Lung microvascular endothelial cell (primary cell): ENCODE measurements around the gene SDCBP2. TPM values are rescaled to one million over a fixed set of nuclear protein-coding genes. Genes with fewer than 3 reads are reported as not detected.
A peak's percentile ranks its signal among the peaks of the same experiment; 100 is the strongest.

Experiments
- DNase-seq, 2 donors: peaks; one replicate each; pipeline versions ENCODE4 v3.0.0 to v3.0.0-alpha.2; 2010; ENCODE audit warnings: low read depth in 2 of 2
- total RNA-seq: library from RNA; depleted of rRNA; stranded (reverse); fragments of >200 nt; gene quantifications from 2 replicates; pipeline ENCODE4 v1.2.1, GENCODE V29; 2014

The SDCBP2 gene
- total RNA-seq, 1 donor from 2014 or later, result 2.0 TPM

- DNase-seq, result peak in 1 of 2 donors; percentile 49
Observed at GRCh38 chr20:1331801-1332453, 3.0 kb upstream of the SDCBP2 start.

GRCh38 chr20:1331101-1331500 lies 2.2 kb upstream of the SDCBP2 start:
- no peak for DNase-seq

- DNase-seq, result peak; percentile 70 to 79
Observed at GRCh38 chr20:1330075-1330830, 1.3 kb upstream of the SDCBP2 start.

GRCh38 chr20:1327827-1328679 lies 886 bp downstream of the SDCBP2 start:
- DNase-seq, result no peak

- DNase-seq, result peak; percentile 26 to 59
Observed at GRCh38 chr20:1327241-1327653, 1.7 kb downstream of the SDCBP2 start.

- DNase-seq, result peak; percentile 63 to 68
Observed at GRCh38 chr20:1326031-1326930, 2.7 kb downstream of the SDCBP2 start.

- peak; percentile 99 for DNase-seq
Observed at GRCh38 chr20:1325173-1326030, 3.5 kb downstream of the SDCBP2 start.

GRCh38 chr20:1324598-1325172 lies 4.3 kb downstream of the SDCBP2 start:
- DNase-seq, result peak; percentile 87 to 92

- DNase-seq, result peak in 1 of 2 donors; percentile 35
Observed at GRCh38 chr20:1323830-1324597, 4.9 kb downstream of the SDCBP2 start.

GRCh38 chr20:1323256-1323655 lies 5.7 kb downstream of the SDCBP2 start:
- peak in 1 of 2 donors; percentile 61 for DNase-seq

- DNase-seq, result peak; percentile 99
Observed at GRCh38 chr20:1322511-1323245, 6.3 kb downstream of the SDCBP2 start.

GRCh38 chr20:1321654-1321939 lies 7.3 kb downstream of the SDCBP2 start:
- no peak for DNase-seq

GRCh38 chr20:1320902-1321653 lies 7.9 kb downstream of the SDCBP2 start:
- DNase-seq, result no peak

- DNase-seq, result no peak
Observed at GRCh38 chr20:1320016-1320415, 8.9 kb downstream of the SDCBP2 start.

- DNase-seq, result no peak
Observed at GRCh38 chr20:1319462-1319861, 9.5 kb downstream of the SDCBP2 start.

GRCh38 chr20:1319051-1319450 lies 9.9 kb downstream of the SDCBP2 start:
- DNase-seq, result peak in 1 of 2 donors; percentile 46

GRCh38 chr20:1317545-1318255 lies 11.2 kb downstream of the SDCBP2 start:
- peak; percentile 32 to 62 for DNase-seq
